ENCODE data around the gene CIZ1. TPM values are rescaled to one million over a fixed set of nuclear protein-coding genes. Genes with fewer than 3 reads are reported as not detected.
"Not testable (repeated sequence)": the region's sequence is repeated elsewhere in the genome, so short reads cannot be mapped to it uniquely, and the experiment has no call there.

The CIZ1 gene
- polyA plus RNA-seq, 1 of the 3 experiments (the other 2 are of a cell fraction): 37.0 TPM

DNA sequence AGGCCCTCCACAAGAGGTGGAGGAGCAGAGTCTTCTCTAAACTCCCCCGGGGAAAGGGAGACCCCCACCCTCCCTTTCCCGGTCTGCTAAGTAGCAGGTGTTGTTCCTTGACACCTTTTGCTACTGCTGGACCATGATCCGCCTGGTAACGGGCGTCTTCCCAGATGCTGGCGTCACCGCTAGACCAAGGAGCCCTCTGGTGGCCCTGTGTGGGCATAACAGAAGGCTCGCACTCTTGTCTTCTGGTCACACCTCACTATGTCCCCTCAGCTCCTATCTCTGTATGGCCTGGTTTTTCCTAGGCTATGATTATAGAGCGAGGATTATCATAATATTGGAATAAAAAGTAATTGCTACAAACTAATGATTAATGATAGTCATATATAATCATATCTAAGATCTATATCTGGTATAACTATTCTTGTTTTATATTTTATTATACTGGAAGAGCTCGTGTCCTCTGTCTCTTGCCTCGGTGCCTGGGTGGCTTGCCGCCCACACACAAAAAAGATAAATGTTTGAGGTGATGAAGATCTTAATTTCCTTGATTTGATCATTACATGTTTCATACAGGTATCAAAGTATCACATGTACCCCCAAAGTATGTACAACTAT lies 61.3 kb downstream of the CIZ1 start:
- peaks cover 17% of the 10 kb centered on the region for H3K79me2 ChIP-seq (ENCODE audit: insufficient read depth)
- H3K4me2 ChIP-seq; H3F3A ChIP-seq (replicated peaks; ENCODE audit: insufficient read depth); H3K9ac ChIP-seq; DNase-seq; H3K27ac ChIP-seq (ENCODE audit: low read depth in 2 of 2, low read length in 1 of 2); H4K20me1 ChIP-seq (ENCODE audit: insufficient read depth); H3K27me3 ChIP-seq (ENCODE audit: insufficient read depth); H2AFZ ChIP-seq (ENCODE audit: low read depth); POLR2A ChIA-PET; H3K9me2 ChIP-seq; H3K9me3 ChIP-seq; H3K4me3 ChIP-seq (ENCODE audit: low read depth in 2 of 2, low read length in 1 of 2); H3K36me3 ChIP-seq (replicated peaks in 1 of 2; ENCODE audit: control insufficient read depth in 1 of 2, insufficient read depth in 2 of 2, low read length in 1 of 2): not testable (repeated sequence)
- 33% methylated on average over 10 of the region's 12 CpGs for WGBS (ENCODE audit: low lambda C conversion rate)
- CTCF ChIA-PET: interaction anchor here (6.3 kb wide), 1 partner anchor 14 kb away, joined by 82 read pairs; no protein-coding TSS in a partner anchor
- TF ChIP-seq, protein P1, sequence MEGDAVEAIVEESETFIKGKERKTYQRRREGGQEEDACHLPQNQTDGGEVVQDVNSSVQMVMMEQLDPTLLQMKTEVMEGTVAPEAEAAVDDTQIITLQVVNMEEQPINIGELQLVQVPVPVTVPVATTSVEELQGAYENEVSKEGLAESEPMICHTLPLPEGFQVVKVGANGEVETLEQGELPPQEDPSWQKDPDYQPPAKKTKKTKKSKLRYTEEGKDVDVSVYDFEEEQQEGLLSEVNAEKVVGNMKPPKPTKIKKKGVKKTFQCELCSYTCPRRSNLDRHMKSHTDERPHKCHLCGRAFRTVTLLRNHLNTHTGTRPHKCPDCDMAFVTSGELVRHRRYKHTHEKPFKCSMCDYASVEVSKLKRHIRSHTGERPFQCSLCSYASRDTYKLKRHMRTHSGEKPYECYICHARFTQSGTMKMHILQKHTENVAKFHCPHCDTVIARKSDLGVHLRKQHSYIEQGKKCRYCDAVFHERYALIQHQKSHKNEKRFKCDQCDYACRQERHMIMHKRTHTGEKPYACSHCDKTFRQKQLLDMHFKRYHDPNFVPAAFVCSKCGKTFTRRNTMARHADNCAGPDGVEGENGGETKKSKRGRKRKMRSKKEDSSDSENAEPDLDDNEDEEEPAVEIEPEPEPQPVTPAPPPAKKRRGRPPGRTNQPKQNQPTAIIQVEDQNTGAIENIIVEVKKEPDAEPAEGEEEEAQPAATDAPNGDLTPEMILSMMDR (IDR thresholded peaks at IDR 0.05): peak; percentile 51
- peaks cover 0 to 27% of the 10 kb centered on the region in 2 experiments; a peak in 1 of 4 replicates for H3K4me1 ChIP-seq (ENCODE audit: control insufficient read depth in 1 of 2, insufficient read depth in 2 of 2, low read depth in 1 of 2, low read length in 1 of 2)

DNA sequence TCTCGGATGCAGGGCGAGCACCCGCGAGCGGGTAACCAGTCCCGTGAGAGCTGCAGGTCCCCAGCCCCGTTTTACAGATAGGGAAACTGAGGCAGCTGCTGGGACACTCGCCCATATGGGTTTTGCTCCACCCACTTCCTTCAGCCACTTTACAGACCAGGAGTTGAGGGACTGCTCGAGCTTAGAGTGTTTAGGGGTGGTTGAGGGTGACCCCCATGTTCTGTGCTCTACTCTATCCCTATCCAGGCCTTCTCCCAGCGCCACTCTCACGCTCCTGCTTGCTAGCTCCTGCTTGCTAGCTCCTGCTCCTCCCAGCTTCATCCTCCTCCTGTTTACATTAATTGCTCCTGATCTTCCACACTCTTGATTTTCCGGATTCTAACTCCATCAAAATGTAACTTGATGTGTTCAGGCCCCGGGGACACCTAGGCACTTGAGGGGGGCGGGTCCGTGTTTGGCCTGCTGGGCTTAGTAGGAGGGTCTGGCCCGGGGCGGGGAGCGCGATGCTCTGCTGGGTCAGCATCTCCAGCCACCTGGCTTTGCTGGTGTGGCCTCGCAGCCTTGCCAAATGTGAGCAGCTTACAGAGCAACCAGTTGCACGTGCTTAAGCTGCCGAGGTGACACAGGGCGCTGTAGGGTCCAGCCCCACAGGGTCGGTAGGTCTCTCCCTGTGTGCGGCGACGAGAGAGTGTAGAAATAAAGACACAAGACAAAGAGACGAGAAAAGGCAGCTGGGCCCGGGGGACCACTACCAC lies 62.4 kb downstream of the CIZ1 start:
- no peaks in the 10 kb centered on the region for H3K9me2 ChIP-seq
- H2AFZ ChIP-seq (ENCODE audit: low read depth): peak overlapping the region; percentile 99
- peaks cover 14% of the 10 kb centered on the region; the same call in 1 of the 2 replicates for H4K20me1 ChIP-seq (ENCODE audit: insufficient read depth)
- H3F3A ChIP-seq (replicated peaks; ENCODE audit: insufficient read depth): no peaks in the 10 kb centered on the region
- no peaks in the 10 kb centered on the region for H3K9me3 ChIP-seq
- no peaks in the 10 kb centered on the region for H3K27me3 ChIP-seq (ENCODE audit: insufficient read depth)
- H3K79me2 ChIP-seq (ENCODE audit: insufficient read depth): peaks cover 21% of the 10 kb centered on the region
- peak overlapping the region; percentile 94 to 96 for H3K4me3 ChIP-seq (ENCODE audit: low read depth in 2 of 2, low read length in 1 of 2)
- DNase-seq: no peak
- peak overlapping the region; percentile 89 for H3K9ac ChIP-seq
- H3K27ac ChIP-seq (ENCODE audit: low read depth in 2 of 2, low read length in 1 of 2): peak overlapping the region; percentile 91 to 97; a peak in 3 of 4 replicates
- H3K4me1 ChIP-seq (ENCODE audit: control insufficient read depth in 1 of 2, insufficient read depth in 2 of 2, low read depth in 1 of 2, low read length in 1 of 2): peaks cover 0 to 27% of the 10 kb centered on the region in 2 experiments; a peak in 1 of 4 replicates
- WGBS (ENCODE audit: low lambda C conversion rate): 85% methylated on average over 19 of the region's 29 CpGs
- H3K4me2 ChIP-seq: peak overlapping the region; percentile 98
- peaks cover 0 to 7% of the 10 kb centered on the region in 2 experiments for H3K36me3 ChIP-seq (replicated peaks in 1 of 2; ENCODE audit: control insufficient read depth in 1 of 2, insufficient read depth in 2 of 2, low read length in 1 of 2)
- POLR2A ChIA-PET: interaction anchor here (1.1 to 1.4 kb wide), 3 partner anchors 11 to 35 kb away, joined by 3 read pairs; no protein-coding TSS in a partner anchor
- TF ChIP-seq RAD21 (IDR thresholded peaks at IDR 0.05; ENCODE audit: low read length) (no peak), ELF1 (IDR thresholded peaks at IDR 0.05) (no peak), EP300 (IDR thresholded peaks at IDR 0.05; ENCODE audit: borderline replicate concordance in 1 of 2, low read depth in 1 of 2, low read length in 1 of 2) (no peak), JUND (IDR thresholded peaks at IDR 0.05) (no peak), RXRA (IDR thresholded peaks at IDR 0.05; ENCODE audit: borderline replicate concordance, low read depth) (no peak), TAF1 (IDR thresholded peaks at IDR 0.05; ENCODE audit: borderline replicate concordance, low read depth, low read length) (no peak), YY1 (IDR thresholded peaks at IDR 0.05; ENCODE audit: low read depth) (no peak), GATA2 (CRISPR knock-in tag; IDR thresholded peaks at IDR 0.05) (no peak), FOXM1 (IDR thresholded peaks at IDR 0.05; ENCODE audit: low read depth) (no peak), MXI1 (IDR thresholded peaks at IDR 0.05; ENCODE audit: low read depth, low read length) (no peak), MEF2A (IDR thresholded peaks at IDR 0.05; ENCODE audit: borderline replicate concordance, low read depth) (no peak), TCF12 (IDR thresholded peaks at IDR 0.05) (no peak), RFX5 (IDR thresholded peaks at IDR 0.05; ENCODE audit: low read length) (no peak)
- TF ChIP-seq, protein P2, sequence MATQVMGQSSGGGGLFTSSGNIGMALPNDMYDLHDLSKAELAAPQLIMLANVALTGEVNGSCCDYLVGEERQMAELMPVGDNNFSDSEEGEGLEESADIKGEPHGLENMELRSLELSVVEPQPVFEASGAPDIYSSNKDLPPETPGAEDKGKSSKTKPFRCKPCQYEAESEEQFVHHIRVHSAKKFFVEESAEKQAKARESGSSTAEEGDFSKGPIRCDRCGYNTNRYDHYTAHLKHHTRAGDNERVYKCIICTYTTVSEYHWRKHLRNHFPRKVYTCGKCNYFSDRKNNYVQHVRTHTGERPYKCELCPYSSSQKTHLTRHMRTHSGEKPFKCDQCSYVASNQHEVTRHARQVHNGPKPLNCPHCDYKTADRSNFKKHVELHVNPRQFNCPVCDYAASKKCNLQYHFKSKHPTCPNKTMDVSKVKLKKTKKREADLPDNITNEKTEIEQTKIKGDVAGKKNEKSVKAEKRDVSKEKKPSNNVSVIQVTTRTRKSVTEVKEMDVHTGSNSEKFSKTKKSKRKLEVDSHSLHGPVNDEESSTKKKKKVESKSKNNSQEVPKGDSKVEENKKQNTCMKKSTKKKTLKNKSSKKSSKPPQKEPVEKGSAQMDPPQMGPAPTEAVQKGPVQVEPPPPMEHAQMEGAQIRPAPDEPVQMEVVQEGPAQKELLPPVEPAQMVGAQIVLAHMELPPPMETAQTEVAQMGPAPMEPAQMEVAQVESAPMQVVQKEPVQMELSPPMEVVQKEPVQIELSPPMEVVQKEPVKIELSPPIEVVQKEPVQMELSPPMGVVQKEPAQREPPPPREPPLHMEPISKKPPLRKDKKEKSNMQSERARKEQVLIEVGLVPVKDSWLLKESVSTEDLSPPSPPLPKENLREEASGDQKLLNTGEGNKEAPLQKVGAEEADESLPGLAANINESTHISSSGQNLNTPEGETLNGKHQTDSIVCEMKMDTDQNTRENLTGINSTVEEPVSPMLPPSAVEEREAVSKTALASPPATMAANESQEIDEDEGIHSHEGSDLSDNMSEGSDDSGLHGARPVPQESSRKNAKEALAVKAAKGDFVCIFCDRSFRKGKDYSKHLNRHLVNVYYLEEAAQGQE (IDR thresholded peaks at IDR 0.05; ENCODE audit: low read depth, low read length): no peak
- TF ChIP-seq, protein P3, sequence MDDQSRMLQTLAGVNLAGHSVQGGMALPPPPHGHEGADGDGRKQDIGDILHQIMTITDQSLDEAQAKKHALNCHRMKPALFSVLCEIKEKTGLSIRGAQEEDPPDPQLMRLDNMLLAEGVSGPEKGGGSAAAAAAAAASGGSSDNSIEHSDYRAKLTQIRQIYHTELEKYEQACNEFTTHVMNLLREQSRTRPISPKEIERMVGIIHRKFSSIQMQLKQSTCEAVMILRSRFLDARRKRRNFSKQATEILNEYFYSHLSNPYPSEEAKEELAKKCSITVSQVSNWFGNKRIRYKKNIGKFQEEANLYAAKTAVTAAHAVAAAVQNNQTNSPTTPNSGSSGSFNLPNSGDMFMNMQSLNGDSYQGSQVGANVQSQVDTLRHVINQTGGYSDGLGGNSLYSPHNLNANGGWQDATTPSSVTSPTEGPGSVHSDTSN (IDR thresholded peaks at IDR 0.05): no peak
- TF ChIP-seq, protein P4, sequence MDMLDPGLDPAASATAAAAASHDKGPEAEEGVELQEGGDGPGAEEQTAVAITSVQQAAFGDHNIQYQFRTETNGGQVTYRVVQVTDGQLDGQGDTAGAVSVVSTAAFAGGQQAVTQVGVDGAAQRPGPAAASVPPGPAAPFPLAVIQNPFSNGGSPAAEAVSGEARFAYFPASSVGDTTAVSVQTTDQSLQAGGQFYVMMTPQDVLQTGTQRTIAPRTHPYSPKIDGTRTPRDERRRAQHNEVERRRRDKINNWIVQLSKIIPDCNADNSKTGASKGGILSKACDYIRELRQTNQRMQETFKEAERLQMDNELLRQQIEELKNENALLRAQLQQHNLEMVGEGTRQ (IDR thresholded peaks at IDR 0.05; ENCODE audit: borderline replicate concordance, low read depth, low read length): no peak
- CTCF ChIA-PET: interaction anchor here (0.7 to 6.3 kb wide), 5 partner anchors 13 to 208 kb away, joined by 3 to 82 read pairs (median 3); no protein-coding TSS in a partner anchor

Measured in SK-N-SH (cell line).